B cell (primary cell): ENCODE measurements around the gene AGL. TPM values are rescaled to one million over a fixed set of nuclear protein-coding genes. Genes with fewer than 3 reads are reported as not detected.

Source experiments
- ATAC-seq: fragments of 200-7000 bp; cut with Tn5 transposase; one replicate; pipeline ENCODE4 v1.10.0; 2021; ENCODE audit warnings: low read depth, mild to moderate bottlenecking, moderate number of reproducible peaks, moderate library complexity
- CTCF ChIA-PET: fragments of 350-600 bp; sonication (Branson Sonifier 250); formaldehyde crosslinking; loops from one replicate; lab custom pipeline; 2021; ENCODE audit warnings: antibody characterized with exemption, inconsistent platforms; lab: Charles Lee
- POLR2A ChIA-PET: fragments of 350-600 bp; sonication (Branson Sonifier 250); formaldehyde crosslinking; loops from one replicate; lab custom pipeline; 2021; ENCODE audit warnings: antibody characterized with exemption; lab: Charles Lee
- DNase-seq: peaks from one replicate; pipeline ENCODE4 v3.0.0; 2013
- H2AFZ ChIP-seq: 2 replicates; pipeline ENCODE4 v1.6.1; 2012; ENCODE audit warnings: mild to moderate bottlenecking, low read depth, low read length; ENCODE audit not compliant: insufficient read depth, poor library complexity, severe bottlenecking
- H3K27ac ChIP-seq, 2 donors: 1 replicate in 1 of 2; 2 replicates in 1 of 2; pipeline ENCODE4 v1.5.1; 2012 to 2013; ENCODE audit warnings: low read length in 2 of 2, mild to moderate bottlenecking in 2 of 2, moderate library complexity in 1 of 2
- H3K27me3 ChIP-seq, 4 experiments: fragments of 200-600 bp in 1 of 4; sonication (generic) in 1 of 4; replicated peaks in 1 of 4; 1 replicate in 2 of 4; 2 replicates in 2 of 4; pipeline versions ENCODE4 v1.6.1 to v1.7.0; 2013 to 2016; ENCODE audit warnings: low read length in 3 of 4, mild to moderate bottlenecking in 2 of 4, mixed read lengths in 1 of 4, moderate library complexity in 1 of 4; ENCODE audit not compliant: insufficient read depth in 4 of 4, control insufficient read depth in 3 of 4; ENCODE audit errors: control extremely low read depth in 1 of 4
- H3K36me3 ChIP-seq, 2 experiments: replicated peaks in 1 of 2; 1 replicate in 1 of 2; 2 replicates in 1 of 2; pipeline versions ENCODE4 v1.6.1 to v1.7.1; 2013; ENCODE audit warnings: low read length in 1 of 2; ENCODE audit not compliant: insufficient read depth in 2 of 2, control insufficient read depth in 1 of 2; ENCODE audit errors: control extremely low read depth in 1 of 2, extremely low read depth in 1 of 2
- H3K4me1 ChIP-seq, 2 donors: fragments of 200-600 bp in 1 of 2; sonication (generic) in 1 of 2; 1 replicate in 1 of 2; 2 replicates in 1 of 2; pipeline versions ENCODE4 v1.5.1 to v1.6.1; 2013 to 2017; ENCODE audit warnings: low read length in 2 of 2; ENCODE audit not compliant: control insufficient read depth in 2 of 2, insufficient read depth in 2 of 2
- H3K4me2 ChIP-seq: replicated peaks from 2 replicates; pipeline ENCODE3; 2012; ENCODE audit warnings: mild to moderate bottlenecking, low read depth, low read length; ENCODE audit not compliant: poor library complexity, severe bottlenecking
- H3K4me3 ChIP-seq, 5 experiments: fragments of 200-600 bp in 1 of 5; sonication (generic) in 1 of 5; 1 replicate in 3 of 5; 2 replicates in 2 of 5; pipeline versions ENCODE4 v1.5.1 to v1.7.0; 2011 to 2016; ENCODE audit warnings: low read length in 4 of 5, mild to moderate bottlenecking in 4 of 5, low read depth in 2 of 5, control low read depth in 1 of 5, moderate library complexity in 1 of 5; ENCODE audit not compliant: insufficient read depth in 1 of 5; ENCODE audit errors: control extremely low read depth in 1 of 5, extremely low read depth in 1 of 5
- H3K79me2 ChIP-seq: fragments of 200-600 bp; sonication (generic); one replicate; pipeline ENCODE4 v1.6.0; 2016; ENCODE audit warnings: low read length; ENCODE audit not compliant: control insufficient read depth, insufficient read depth
- H3K9ac ChIP-seq: fragments of 200-600 bp; sonication (generic); 2 replicates; pipeline ENCODE4 v1.6.1; 2017; ENCODE audit warnings: mild to moderate bottlenecking, low read length, moderate library complexity
- H3K9me3 ChIP-seq, 3 donors: one replicate each; pipeline versions ENCODE4 v1.6.1 to v1.7.1; 2013; ENCODE audit warnings: low read length in 2 of 3; ENCODE audit not compliant: control insufficient read depth in 2 of 3, insufficient read depth in 1 of 3; ENCODE audit errors: control extremely low read depth in 1 of 3
- H4K20me1 ChIP-seq: 2 replicates; pipeline ENCODE4 v1.6.0; 2012; ENCODE audit warnings: mild to moderate bottlenecking, low read length; ENCODE audit not compliant: insufficient read depth, control insufficient read depth, poor library complexity, severe bottlenecking
- H3K27ac Mint-ChIP-seq: one replicate; pipeline ENCODE4 v1.8.0; 2021; ENCODE audit warnings: mixed read lengths
- H3K27me3 Mint-ChIP-seq: one replicate; pipeline ENCODE4 v1.8.0; 2021; ENCODE audit warnings: mixed read lengths
- H3K4me1 Mint-ChIP-seq: one replicate; pipeline ENCODE4 v1.8.0; 2021; ENCODE audit warnings: mixed read lengths
- H3K4me3 Mint-ChIP-seq: one replicate; pipeline ENCODE4 v1.8.0; 2021; ENCODE audit warnings: mixed read lengths
- H3K9me3 Mint-ChIP-seq: one replicate; pipeline ENCODE4 v1.8.0; 2022; ENCODE audit warnings: mixed read lengths; ENCODE audit not compliant: insufficient read depth
- EZH2 ChIP-seq: IDR thresholded peaks from 2 replicates; pipeline ENCODE4 v1.6.1; 2012; ENCODE audit warnings: borderline replicate concordance, low read depth, mild to moderate bottlenecking, moderate library complexity, low read length; ENCODE audit not compliant: insufficient read depth, poor library complexity, severe bottlenecking
- WGBS: methylation state at CpG from one replicate; pipeline ENCODE4 v1.1.5; 2013; ENCODE audit warnings: missing lambda C conversion rate; ENCODE audit not compliant: insufficient coverage; 5-methylcytosine and 5-hydroxymethylcytosine counted together
- intact Hi-C: fragments of 100-400 bp; cut with micrococcal nuclease; formaldehyde crosslinking; loops from one replicate; pipeline ENCODE4 v1.10.0; 2022
- polyA plus RNA-seq: library from polyadenylated mRNA; depleted of rRNA; stranded (reverse); fragments of >200 nt; gene quantifications from 2 replicates; pipeline ENCODE4 v1.2.3, GENCODE V29; 2012
- total RNA-seq, 2 donors: library from RNA; stranded (reverse); fragments of 120-200 nt in 1 of 2; gene quantifications; 1 replicate in 1 of 2; 2 replicates in 1 of 2; pipeline versions ENCODE4 v1.2.3 to v1.2.4, GENCODE V29; 2013 to 2022
- TF ChIP-seq, protein P1 (sequence below): fragments of 200-600 bp; IDR thresholded peaks from one replicate; pipeline ENCODE4 v1.8.0; 2022; ENCODE audit warnings: antibody characterized with exemption, mild to moderate bottlenecking

AGL gene
- total and polyA plus RNA-seq, 2 donors (not counting 1 experiment from before 2014, with no cell fraction given): 3.2 to 18.7 TPM

DNA sequence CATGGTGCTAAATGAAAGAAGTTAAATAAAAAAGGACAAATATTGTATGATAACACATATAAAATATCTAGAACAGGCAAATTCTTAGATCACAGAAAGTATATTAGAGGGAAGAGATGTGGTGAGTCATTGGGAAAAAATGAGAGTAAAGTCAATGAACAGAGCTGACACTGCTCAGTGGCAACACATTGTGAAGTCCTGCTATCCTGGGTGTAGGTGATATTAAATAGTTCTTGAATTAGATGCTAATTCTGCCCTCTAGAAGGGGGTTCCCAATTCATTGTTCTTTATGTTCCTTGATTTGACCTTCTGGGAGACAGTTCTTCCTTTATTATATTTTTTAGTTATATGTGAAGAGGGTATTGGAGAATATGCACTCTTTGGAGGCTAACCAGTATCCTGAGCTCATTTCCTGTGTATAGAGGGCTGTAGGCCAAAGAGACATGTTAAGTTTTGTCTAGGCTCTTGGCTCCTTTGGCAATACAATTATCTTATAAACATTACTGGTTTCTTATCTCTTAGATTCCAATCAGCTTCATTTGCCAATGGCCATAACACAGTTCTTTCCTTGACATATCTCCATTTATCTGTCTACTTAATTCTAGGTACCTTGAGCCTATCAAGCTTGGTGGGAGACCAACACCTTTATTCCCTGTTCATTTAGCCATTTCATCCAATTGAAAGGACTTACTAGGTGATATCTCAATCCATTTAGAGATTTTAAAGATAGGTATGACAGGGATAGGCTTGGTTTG lies 113.1 kb downstream of the AGL start:
- no peaks in the 10 kb centered on the region for H3K4me1 ChIP-seq
- intact Hi-C loops: no loop called here
- Mint-ChIP-seq H3K4me1 (peaks cover under 1% of the 10 kb centered on the region), H3K9me3 (no peaks in the 10 kb centered on the region), H3K27ac (no peak overlapping the region), H3K4me3 (no peak overlapping the region), H3K27me3 (no peaks in the 10 kb centered on the region)
- H4K20me1 ChIP-seq: no peaks in the 10 kb centered on the region
- CTCF ChIA-PET: no interaction called here
- no peak overlapping the region for H3K9ac ChIP-seq
- POLR2A ChIA-PET: no interaction called here
- H3K36me3 ChIP-seq: no peaks in the 10 kb centered on the region
- H3K4me2 ChIP-seq: no peak overlapping the region
- ATAC-seq: no peak
- H3K27me3 ChIP-seq: no peaks in the 10 kb centered on the region
- no peaks in the 10 kb centered on the region for H3K9me3 ChIP-seq
- no peaks in the 10 kb centered on the region for H3K79me2 ChIP-seq
- TF ChIP-seq EZH2: no peak
- TF ChIP-seq, protein P1, sequence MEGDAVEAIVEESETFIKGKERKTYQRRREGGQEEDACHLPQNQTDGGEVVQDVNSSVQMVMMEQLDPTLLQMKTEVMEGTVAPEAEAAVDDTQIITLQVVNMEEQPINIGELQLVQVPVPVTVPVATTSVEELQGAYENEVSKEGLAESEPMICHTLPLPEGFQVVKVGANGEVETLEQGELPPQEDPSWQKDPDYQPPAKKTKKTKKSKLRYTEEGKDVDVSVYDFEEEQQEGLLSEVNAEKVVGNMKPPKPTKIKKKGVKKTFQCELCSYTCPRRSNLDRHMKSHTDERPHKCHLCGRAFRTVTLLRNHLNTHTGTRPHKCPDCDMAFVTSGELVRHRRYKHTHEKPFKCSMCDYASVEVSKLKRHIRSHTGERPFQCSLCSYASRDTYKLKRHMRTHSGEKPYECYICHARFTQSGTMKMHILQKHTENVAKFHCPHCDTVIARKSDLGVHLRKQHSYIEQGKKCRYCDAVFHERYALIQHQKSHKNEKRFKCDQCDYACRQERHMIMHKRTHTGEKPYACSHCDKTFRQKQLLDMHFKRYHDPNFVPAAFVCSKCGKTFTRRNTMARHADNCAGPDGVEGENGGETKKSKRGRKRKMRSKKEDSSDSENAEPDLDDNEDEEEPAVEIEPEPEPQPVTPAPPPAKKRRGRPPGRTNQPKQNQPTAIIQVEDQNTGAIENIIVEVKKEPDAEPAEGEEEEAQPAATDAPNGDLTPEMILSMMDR: no peak
- DNase-seq: no peak
- H3K4me3 ChIP-seq: no peak overlapping the region
- no peak overlapping the region for H2AFZ ChIP-seq
- H3K27ac ChIP-seq: no peak overlapping the region

DNA sequence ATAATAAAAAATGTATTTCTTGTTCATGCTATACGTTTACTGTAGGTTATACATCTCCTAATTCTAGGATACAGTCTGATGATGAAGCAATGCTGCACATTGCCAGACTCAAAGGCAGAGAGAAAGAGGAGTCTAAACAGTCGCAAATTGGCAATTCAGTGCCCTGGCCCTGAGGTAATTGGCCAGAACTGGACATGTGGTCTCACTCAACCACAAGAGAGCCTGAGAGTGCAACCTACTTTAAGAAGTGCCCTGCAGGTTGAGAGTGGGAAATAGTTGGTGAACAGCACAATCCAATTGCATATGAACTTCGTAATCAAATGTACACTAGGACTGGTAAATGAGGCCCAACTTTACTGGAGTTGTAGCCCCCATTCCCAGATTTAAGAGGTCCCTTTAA lies 114.6 kb downstream of the AGL start:
- H3K79me2 ChIP-seq: peaks cover under 1% of the 10 kb centered on the region
- POLR2A ChIA-PET: no interaction called here
- H3K4me3 ChIP-seq: no peak overlapping the region
- Mint-ChIP-seq H3K4me1 (peaks cover 15% of the 10 kb centered on the region), H3K9me3 (no peaks in the 10 kb centered on the region), H3K27ac (no peak overlapping the region), H3K27me3 (no peaks in the 10 kb centered on the region), H3K4me3 (no peak overlapping the region)
- TF ChIP-seq, protein P1: no peak
- no peak for TF ChIP-seq EZH2
- ATAC-seq: no peak
- H3K9me3 ChIP-seq: no peaks in the 10 kb centered on the region
- no peak for DNase-seq
- intact Hi-C loops: no loop called here
- CTCF ChIA-PET: no interaction called here
- no peaks in the 10 kb centered on the region for H4K20me1 ChIP-seq
- 100% methylated on average over 2 of the region's 3 CpGs for WGBS
- H2AFZ ChIP-seq: no peak overlapping the region
- H3K4me1 ChIP-seq: peaks cover 5 to 6% of the 10 kb centered on the region in 2 donors
- no peaks in the 10 kb centered on the region for H3K27me3 ChIP-seq
- H3K27ac ChIP-seq: no peak overlapping the region
- H3K9ac ChIP-seq: no peak overlapping the region
- H3K4me2 ChIP-seq: no peak overlapping the region
- H3K36me3 ChIP-seq: no peaks in the 10 kb centered on the region
